H9 (cell line): Measurements from ENCODE around the gene MICAL2. TPM values are rescaled to one million over a fixed set of nuclear protein-coding genes. Genes with fewer than 3 reads are reported as not detected.
A peak's percentile ranks its signal among the peaks of the same experiment; 100 is the strongest.

ENCODE experiments used
- DNase-seq: peaks from one replicate; pipeline ENCODE4 v3.0.0-alpha.2; 2017
- H2AFZ ChIP-seq: one replicate; pipeline ENCODE4 v1.6.1; 2013; ENCODE audit warnings: mild to moderate bottlenecking, low read length, control low read depth, moderate library complexity
- H2AK5ac ChIP-seq: 2 replicates; pipeline ENCODE4 v1.6.1; 2013; ENCODE audit warnings: low read length, control low read depth, mixed read lengths; ENCODE audit not compliant: insufficient read length
- H2BK120ac ChIP-seq: one replicate; pipeline ENCODE4 v1.6.1; 2013; ENCODE audit warnings: low read depth, mild to moderate bottlenecking, low read length, control low read depth, inconsistent platforms; ENCODE audit not compliant: poor library complexity, severe bottlenecking
- H2BK12ac ChIP-seq: 2 replicates; pipeline ENCODE4 v1.6.1; 2013; ENCODE audit warnings: low read length, control low read depth, mixed read lengths, low read depth; ENCODE audit not compliant: insufficient read length
- H2BK15ac ChIP-seq: 2 replicates; pipeline ENCODE4 v1.6.1; 2013; ENCODE audit warnings: low read depth, low read length, control low read depth
- H2BK20ac ChIP-seq: one replicate; pipeline ENCODE4 v1.6.1; 2013; ENCODE audit warnings: low read depth, mild to moderate bottlenecking, low read length, control low read depth, inconsistent platforms; ENCODE audit not compliant: poor library complexity, severe bottlenecking
- H2BK5ac ChIP-seq: 2 replicates; pipeline ENCODE4 v1.6.1; 2013; ENCODE audit warnings: low read length, control low read depth, mixed read lengths; ENCODE audit not compliant: insufficient read length
- H3K14ac ChIP-seq: 2 replicates; pipeline ENCODE4 v1.6.1; 2013; ENCODE audit warnings: low read length, control low read depth; ENCODE audit not compliant: insufficient read depth
- H3K18ac ChIP-seq: 2 replicates; pipeline ENCODE4 v1.6.1; 2013; ENCODE audit warnings: low read depth, mild to moderate bottlenecking, mixed read lengths, low read length, control low read depth; ENCODE audit not compliant: insufficient read length
- H3K23ac ChIP-seq: 2 replicates; pipeline ENCODE4 v1.6.1; 2013; ENCODE audit warnings: low read length, control low read depth, mixed read lengths, low read depth; ENCODE audit not compliant: insufficient read length
- H3K23me2 ChIP-seq: 2 replicates; pipeline ENCODE4 v1.6.1; 2013; ENCODE audit warnings: low read depth, mild to moderate bottlenecking, mixed read lengths, low read length, control low read depth; ENCODE audit not compliant: insufficient read length, poor library complexity, severe bottlenecking
- H3K27ac ChIP-seq: 2 replicates; pipeline ENCODE4 v1.5.1; 2013; ENCODE audit warnings: low read length, control low read depth, mixed read lengths, low read depth; ENCODE audit not compliant: insufficient read length
- H3K27me3 ChIP-seq: 2 replicates; pipeline ENCODE4 v1.6.1; 2013; ENCODE audit warnings: low read length, control low read depth, inconsistent platforms; ENCODE audit not compliant: insufficient read depth
- H3K4ac ChIP-seq: 2 replicates; pipeline ENCODE4 v1.6.1; 2013; ENCODE audit warnings: low read depth, mild to moderate bottlenecking, control low read depth, inconsistent platforms, low read length, moderate library complexity
- H3K4me1 ChIP-seq: 2 replicates; pipeline ENCODE4 v1.6.1; 2013; ENCODE audit warnings: low read length, control low read depth, inconsistent platforms; ENCODE audit not compliant: insufficient read depth
- H3K4me2 ChIP-seq: 2 replicates; pipeline ENCODE4 v1.6.1; 2013; ENCODE audit warnings: low read length, control low read depth, mixed read lengths; ENCODE audit not compliant: insufficient read length, insufficient read depth
- H3K56ac ChIP-seq: 2 replicates; pipeline ENCODE4 v1.6.1; 2013; ENCODE audit warnings: low read depth, mild to moderate bottlenecking, mixed read lengths, low read length, control low read depth; ENCODE audit not compliant: insufficient read length
- H3K79me1 ChIP-seq: 2 replicates; pipeline ENCODE4 v1.6.1; 2013; ENCODE audit warnings: low read depth, mild to moderate bottlenecking, moderate library complexity, low read length, control low read depth, inconsistent platforms; ENCODE audit not compliant: insufficient read depth, poor library complexity, severe bottlenecking
- H3K79me2 ChIP-seq: 2 replicates; pipeline ENCODE4 v1.6.1; 2013; ENCODE audit warnings: low read length, control low read depth, inconsistent platforms; ENCODE audit not compliant: insufficient read depth
- H3K9ac ChIP-seq: 2 replicates; pipeline ENCODE4 v1.6.1; 2013; ENCODE audit warnings: low read length, control low read depth, mixed read lengths; ENCODE audit not compliant: insufficient read length; ENCODE audit errors: extremely low read depth
- H3K9me3 ChIP-seq: one replicate; pipeline ENCODE4 v1.6.1; 2013; ENCODE audit warnings: low read depth, low read length, inconsistent platforms; ENCODE audit not compliant: control insufficient read depth
- H3T11ph ChIP-seq: one replicate; pipeline ENCODE4 v1.6.1; 2013; ENCODE audit warnings: mild to moderate bottlenecking, low read length, control low read depth, inconsistent platforms
- H4K20me1 ChIP-seq: one replicate; pipeline ENCODE4 v1.6.1; 2013; ENCODE audit not compliant: control insufficient read depth, insufficient read length, insufficient read depth
- H4K5ac ChIP-seq: 2 replicates; pipeline ENCODE4 v1.6.1; 2013; ENCODE audit warnings: low read depth, mild to moderate bottlenecking, mixed read lengths, low read length, control low read depth; ENCODE audit not compliant: insufficient read length
- H4K8ac ChIP-seq: replicated peaks from 2 replicates; pipeline ENCODE4 v1.6.1; 2013; ENCODE audit warnings: low read length, control low read depth, mixed read lengths, low read depth; ENCODE audit not compliant: insufficient read length
- H4K91ac ChIP-seq: 2 replicates; pipeline ENCODE4 v1.6.1; 2013; ENCODE audit warnings: low read depth, mild to moderate bottlenecking, moderate library complexity, mixed read lengths, low read length, control low read depth; ENCODE audit not compliant: insufficient read length
- H3K27ac Mint-ChIP-seq, 3 experiments: 2 replicates in 2 of 3; 3 replicates in 1 of 3; pipeline ENCODE4 v1.8.0; 2020 to 2021; ENCODE audit warnings: mixed read lengths in 3 of 3, mild to moderate bottlenecking in 1 of 3, moderate library complexity in 1 of 3
- H3K27me3 Mint-ChIP-seq: 2 replicates; pipeline ENCODE4 v1.8.0; 2021; ENCODE audit warnings: low read depth, mild to moderate bottlenecking, moderate library complexity, mixed read lengths
- H3K36me3 Mint-ChIP-seq, 3 experiments: 2 replicates in 2 of 3; 3 replicates in 1 of 3; pipeline ENCODE4 v1.8.0; 2020 to 2021; ENCODE audit warnings: low read depth in 3 of 3, mixed read lengths in 3 of 3; ENCODE audit not compliant: insufficient read depth in 1 of 3
- H3K4me1 Mint-ChIP-seq, 2 experiments: 2 replicates each; pipeline ENCODE4 v1.8.0; 2020; ENCODE audit warnings: mixed read lengths in 2 of 2
- H3K4me3 Mint-ChIP-seq, 2 experiments: 2 replicates in 1 of 2; 3 replicates in 1 of 2; pipeline ENCODE4 v1.8.0; 2020 to 2021; ENCODE audit warnings: mild to moderate bottlenecking in 2 of 2, mixed read lengths in 2 of 2, moderate library complexity in 1 of 2
- H3K9me3 Mint-ChIP-seq, 2 experiments: 2 replicates in 1 of 2; 3 replicates in 1 of 2; pipeline ENCODE4 v1.8.0; 2020; ENCODE audit warnings: mild to moderate bottlenecking in 2 of 2, mixed read lengths in 2 of 2, moderate library complexity in 1 of 2
- CTCF ChIP-seq: fragments of 200-600 bp; sonication (generic); conservative IDR thresholded peaks from 3 replicates; pipeline ENCODE4 v1.8.0; 2021; ENCODE audit warnings: antibody characterized with exemption, mild to moderate bottlenecking
- WGBS: extraction: QIAGEN DNeasy Blood & Tissue Kit; methylation state at CpG from one replicate; pipeline ENCODE4 v1.1.7; 2013; ENCODE audit warnings: missing lambda C conversion rate, low lambda C conversion rate, mixed read lengths; ENCODE audit not compliant: insufficient read length; ENCODE audit errors: extremely low coverage; 5-methylcytosine and 5-hydroxymethylcytosine counted together
- total RNA-seq: library from RNA; stranded (reverse); gene quantifications from 2 replicates; pipeline ENCODE4 v1.2.1, GENCODE V29; 2021

Gene MICAL2
- total RNA-seq, 1 experiment from 2014 or later: 4.7 TPM

GRCh38 chr11:12276831-12277475 is 166.6 kb downstream of the MICAL2 start:
- Mint-ChIP-seq H3K4me3 (no peak overlapping the region), H3K27ac (no peak overlapping the region), H3K36me3 (no peaks in the 10 kb centered on the region), H3K27me3 (peaks cover 5% of the 10 kb centered on the region), H3K4me1 (peaks cover 21 to 34% of the 10 kb centered on the region in 2 experiments), H3K9me3 (no peaks in the 10 kb centered on the region)
- Histone ChIP-seq H2BK5ac (no peak overlapping the region), H3K9ac (no peak overlapping the region), H2BK20ac (no peak overlapping the region), H4K8ac (no peak overlapping the region), H2BK15ac (no peak overlapping the region), H3K4me1 (no peaks in the 10 kb centered on the region), H4K20me1 (no peaks in the 10 kb centered on the region), H3K4me2 (no peak overlapping the region), H4K91ac (no peak overlapping the region), H3K23me2 (no peaks in the 10 kb centered on the region), H4K5ac (no peak overlapping the region), H3K18ac (no peak overlapping the region), H3K27me3 (no peaks in the 10 kb centered on the region), H3K14ac (no peak overlapping the region), H2BK120ac (no peak overlapping the region), H2BK12ac (no peak overlapping the region), H3K23ac (no peak overlapping the region), H3K4ac (no peak overlapping the region), H3K27ac (no peak overlapping the region), H3K79me1 (no peaks in the 10 kb centered on the region), H2AK5ac (no peak overlapping the region), H2AFZ (no peak overlapping the region), H3T11ph (no peak overlapping the region), H3K79me2 (no peaks in the 10 kb centered on the region), H3K56ac (no peak overlapping the region), H3K9me3 (no peaks in the 10 kb centered on the region)
- peak; percentile 21 for DNase-seq
- no CpG with 5 or more reads among the region's 10 CpGs for WGBS
- TF ChIP-seq CTCF: no peak
